Duodenal mucosa (tissue), 2 donors: Measurements from ENCODE around the gene ZNF438.
"Not testable (repeated sequence)": the region's sequence is repeated elsewhere in the genome, so short reads cannot be mapped to it uniquely, and the experiment has no call there.

Source experiments
- H3K27ac ChIP-seq: one replicate; pipeline ENCODE4 v1.7.0; 2013; ENCODE audit warnings: low read depth, low read length
- H3K27me3 ChIP-seq, 2 donors: one replicate each; pipeline ENCODE4 v1.7.0; 2013; ENCODE audit warnings: low read length in 2 of 2, control low read depth in 1 of 2; ENCODE audit not compliant: insufficient read depth in 2 of 2, control insufficient read depth in 1 of 2
- H3K36me3 ChIP-seq, 2 donors: one replicate each; pipeline ENCODE4 v1.7.0; 2013; ENCODE audit warnings: low read length in 2 of 2, control low read depth in 1 of 2; ENCODE audit not compliant: insufficient read depth in 2 of 2, control insufficient read depth in 1 of 2
- H3K4me1 ChIP-seq, 2 donors: one replicate each; pipeline ENCODE4 v1.7.0; 2013; ENCODE audit warnings: low read length in 2 of 2, control low read depth in 1 of 2; ENCODE audit not compliant: insufficient read depth in 2 of 2, control insufficient read depth in 1 of 2
- H3K4me3 ChIP-seq, 2 donors: one replicate each; pipeline ENCODE4 v1.7.0; 2013; ENCODE audit warnings: low read length in 2 of 2, low read depth in 1 of 2
- H3K9ac ChIP-seq, 2 donors: one replicate each; pipeline ENCODE4 v1.7.0; 2013; ENCODE audit warnings: low read length in 2 of 2, low read depth in 1 of 2
- H3K9me3 ChIP-seq, 2 donors: one replicate each; pipeline ENCODE4 v1.7.0; 2013; ENCODE audit warnings: low read length in 2 of 2, control low read depth in 1 of 2; ENCODE audit not compliant: control insufficient read depth in 1 of 2

The ZNF438 gene

DNA sequence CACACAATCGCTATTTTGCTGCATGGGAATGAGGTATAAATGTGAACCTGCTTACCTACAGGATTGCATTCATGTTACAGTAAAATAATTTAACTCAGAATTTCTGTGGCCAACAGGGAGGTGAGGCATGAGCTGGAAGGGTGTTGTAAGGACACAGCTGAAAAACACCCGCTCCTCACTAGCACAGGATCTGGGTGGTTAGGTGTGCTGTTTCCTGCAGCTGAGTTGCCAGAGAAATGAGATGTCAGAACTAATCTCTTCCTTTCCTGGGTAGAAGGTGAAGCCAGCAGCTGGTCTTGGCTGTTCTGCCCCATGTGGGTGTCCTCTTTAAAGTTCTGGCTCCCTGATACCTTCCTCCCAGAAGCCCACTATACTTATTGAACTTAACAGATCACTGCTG lies 39.0 kb upstream of the ZNF438 start:
- no peak overlapping the region for H3K27ac ChIP-seq

DNA sequence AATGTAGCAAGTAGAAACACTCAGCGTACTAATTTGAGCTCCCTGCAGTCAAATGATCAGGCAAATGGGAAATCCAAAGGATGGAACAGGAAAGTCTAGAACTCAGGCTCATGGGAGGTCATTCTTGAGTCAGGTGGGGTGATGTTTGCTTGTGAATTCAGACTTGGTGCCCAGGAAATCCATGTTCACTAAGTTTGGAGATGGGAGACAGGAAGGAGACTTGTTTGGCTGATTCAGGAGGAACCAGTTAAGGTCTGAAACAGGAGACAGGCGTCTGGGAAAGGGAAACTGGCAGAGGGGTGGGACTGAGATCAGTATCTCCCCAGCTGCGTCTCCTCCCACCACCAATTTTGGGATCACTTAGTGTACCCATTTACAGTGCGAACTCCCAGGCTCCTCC lies 38.4 kb upstream of the ZNF438 start:
- no peak overlapping the region for H3K27ac ChIP-seq
- no peak overlapping the region for H3K9ac ChIP-seq
- H3K36me3 ChIP-seq = no peaks in the 10 kb centered on the region
- no peaks in the 10 kb centered on the region for H3K4me1 ChIP-seq
- H3K9me3 ChIP-seq = no peaks in the 10 kb centered on the region
- H3K4me3 ChIP-seq = no peak overlapping the region
- no peaks in the 10 kb centered on the region for H3K27me3 ChIP-seq

More for the DNA sequence above, 39.0 kb upstream of the ZNF438 start:
- Histone ChIP-seq H3K9ac (no peak overlapping the region), H3K9me3 (no peaks in the 10 kb centered on the region), H3K36me3 (no peaks in the 10 kb centered on the region), H3K4me1 (no peaks in the 10 kb centered on the region), H3K4me3 (no peak overlapping the region), H3K27me3 (no peaks in the 10 kb centered on the region)

DNA sequence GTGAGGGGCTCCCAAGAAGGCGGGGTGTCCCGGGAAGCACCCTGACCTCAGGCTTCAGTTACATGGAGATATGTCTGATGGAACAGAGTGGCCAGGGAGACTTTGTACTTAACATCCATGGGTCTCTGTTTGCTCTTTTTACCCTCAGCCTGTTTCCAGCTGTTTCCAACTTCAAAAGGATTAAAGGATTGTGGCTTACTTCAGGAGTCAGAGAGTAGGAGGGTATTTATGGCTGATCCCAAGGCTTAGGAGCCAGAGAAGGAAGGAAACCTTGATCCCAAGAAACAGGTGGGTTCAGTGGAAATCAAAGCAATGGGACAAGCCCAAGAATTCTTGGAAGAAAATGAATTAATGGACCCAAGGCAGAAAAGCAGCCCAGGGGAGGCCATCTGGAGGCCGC lies 37.7 kb upstream of the ZNF438 start:
- Histone ChIP-seq H3K9me3 (no peaks in the 10 kb centered on the region), H3K36me3 (no peaks in the 10 kb centered on the region), H3K4me1 (no peaks in the 10 kb centered on the region), H3K27ac (no peak overlapping the region), H3K9ac (no peak overlapping the region), H3K27me3 (no peaks in the 10 kb centered on the region), H3K4me3 (no peak overlapping the region)

DNA sequence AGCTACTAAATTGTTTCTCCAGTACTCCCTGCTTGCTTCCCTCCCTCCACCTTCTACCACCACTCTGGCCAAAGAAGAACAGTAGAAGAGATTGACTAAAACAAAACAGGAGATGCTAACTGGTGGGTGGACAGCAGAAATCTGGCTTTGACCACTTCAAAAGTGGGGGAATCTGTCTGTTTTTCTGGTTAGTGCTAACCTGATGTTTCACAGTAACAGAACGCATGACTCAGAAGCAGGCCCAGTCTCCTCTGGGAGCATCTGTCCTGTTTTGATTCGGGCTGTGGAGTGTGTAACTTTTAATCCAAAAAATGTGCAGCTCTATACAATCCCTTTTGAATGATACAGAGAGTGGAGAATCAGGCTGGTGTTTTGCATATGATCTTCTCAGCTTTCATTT lies 32.7 kb upstream of the ZNF438 start:
- Histone ChIP-seq H3K36me3 (no peaks in the 10 kb centered on the region), H3K4me3 (no peak overlapping the region), H3K27ac (no peak overlapping the region), H3K4me1 (no peaks in the 10 kb centered on the region), H3K27me3 (no peaks in the 10 kb centered on the region), H3K9me3 (no peaks in the 10 kb centered on the region), H3K9ac (no peak overlapping the region)

DNA sequence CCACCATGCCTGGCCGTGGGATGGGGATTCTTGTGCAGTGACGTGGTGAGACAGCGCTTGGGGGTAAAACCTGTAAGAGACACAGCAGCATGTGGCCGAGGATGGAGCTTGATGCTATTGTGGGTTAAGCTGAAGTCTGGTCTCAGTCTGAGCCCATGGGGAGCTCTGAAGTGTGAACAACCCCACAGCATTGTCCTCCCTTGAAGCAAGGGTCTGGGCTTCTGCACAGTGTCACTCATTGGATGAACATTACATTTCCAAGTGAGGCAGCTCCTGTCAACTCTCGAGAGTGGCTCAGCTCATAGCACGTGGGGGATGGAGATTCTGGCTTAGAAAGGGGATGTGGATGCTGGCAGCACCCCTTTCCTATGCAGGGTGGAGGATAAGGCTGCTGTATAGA lies 32.2 kb upstream of the ZNF438 start:
- Histone ChIP-seq H3K27me3 (no peaks in the 10 kb centered on the region), H3K36me3 (no peaks in the 10 kb centered on the region), H3K9ac (no peak overlapping the region), H3K27ac (no peak overlapping the region), H3K9me3 (no peaks in the 10 kb centered on the region), H3K4me1 (no peaks in the 10 kb centered on the region), H3K4me3 (no peak overlapping the region)

DNA sequence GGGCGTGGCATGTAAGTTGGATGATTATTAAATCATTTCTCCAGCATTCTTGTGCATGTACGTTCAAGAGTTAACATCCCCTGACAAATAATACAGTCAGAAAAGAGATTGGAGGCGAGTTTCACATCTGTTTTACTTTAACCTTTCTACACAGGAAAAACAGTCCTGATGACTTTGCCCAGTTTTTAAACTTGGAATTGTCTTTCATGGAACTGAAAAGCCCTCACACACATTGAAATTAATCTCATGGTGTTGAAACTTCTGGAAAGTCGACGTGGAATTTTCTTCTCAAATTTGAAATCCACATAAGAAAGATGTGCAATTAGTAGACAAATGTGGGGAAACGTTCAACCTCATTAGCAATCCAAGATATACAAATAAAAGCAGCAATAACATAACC lies 31.2 kb upstream of the ZNF438 start:
- no peak overlapping the region for H3K4me3 ChIP-seq
- no peaks in the 10 kb centered on the region for H3K9me3 ChIP-seq
- no peaks in the 10 kb centered on the region for H3K27me3 ChIP-seq
- H3K36me3 ChIP-seq = no peaks in the 10 kb centered on the region
- no peak overlapping the region for H3K27ac ChIP-seq
- H3K4me1 ChIP-seq = no peaks in the 10 kb centered on the region
- no peak overlapping the region for H3K9ac ChIP-seq

DNA sequence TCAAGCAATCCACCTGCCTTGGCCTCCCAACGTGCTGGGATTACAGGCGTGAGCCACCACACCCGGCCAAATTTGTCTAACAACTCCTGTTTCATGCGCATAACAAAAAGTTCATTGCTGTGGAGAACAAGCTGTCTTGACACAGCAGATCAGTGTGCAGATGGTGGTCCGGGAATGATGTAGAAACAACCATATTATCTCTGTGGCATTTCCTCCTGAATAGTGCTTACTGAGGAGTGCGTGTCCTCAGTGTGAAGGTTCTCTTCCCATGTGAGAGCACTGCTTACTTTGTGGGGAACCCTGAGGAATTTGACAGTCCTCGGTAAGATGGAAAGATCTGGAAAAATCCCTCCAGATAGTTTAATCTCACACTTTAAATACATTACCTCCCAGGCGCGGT lies 30.3 kb upstream of the ZNF438 start:
- Histone ChIP-seq H3K36me3 (no peaks in the 10 kb centered on the region), H3K4me1 (no peaks in the 10 kb centered on the region), H3K9me3 (no peaks in the 10 kb centered on the region), H3K9ac (no peak overlapping the region), H3K27me3 (no peaks in the 10 kb centered on the region), H3K4me3 (no peak overlapping the region), H3K27ac (no peak overlapping the region)

DNA sequence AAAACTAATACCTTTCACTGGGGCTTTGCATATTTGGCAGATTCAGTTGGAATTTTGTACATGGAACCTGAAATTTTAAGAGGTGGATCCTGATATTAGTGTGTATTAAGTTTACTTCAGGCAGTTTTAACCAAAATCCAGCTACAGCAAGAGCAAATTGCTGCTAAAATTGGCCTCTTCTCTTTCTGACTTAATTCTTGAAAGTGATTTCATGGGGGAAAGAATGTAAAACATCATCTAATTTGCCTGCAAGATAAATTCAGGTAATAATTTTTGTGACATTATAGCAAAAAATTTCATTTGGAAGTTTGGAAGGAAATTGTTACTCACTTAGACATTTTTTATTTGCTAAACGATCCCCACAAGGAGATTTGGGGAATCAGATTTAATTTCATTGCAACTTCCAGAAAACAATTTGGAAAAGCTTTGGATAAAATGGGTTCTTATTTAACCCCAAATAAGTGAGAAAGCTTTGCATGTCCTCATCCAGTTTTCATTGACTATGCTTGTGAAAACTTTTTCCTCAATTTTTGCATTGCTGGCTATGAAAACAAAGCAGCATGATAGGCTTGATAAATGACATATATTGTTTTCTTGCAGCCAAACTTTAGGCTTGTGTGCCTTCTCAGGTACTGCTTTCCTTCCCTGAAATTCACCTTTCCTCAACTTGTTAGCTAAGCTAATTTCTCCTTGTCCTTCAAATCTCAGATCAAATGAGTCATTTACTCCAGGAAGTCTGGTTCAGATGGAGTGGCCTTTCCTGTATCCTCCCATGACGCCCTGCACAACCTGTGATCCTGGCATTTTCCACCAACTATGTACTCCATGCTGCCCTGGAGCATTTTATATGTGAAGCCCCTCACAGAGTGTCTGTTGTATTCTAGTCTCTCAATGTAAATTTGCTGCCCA lies 27.4 kb upstream of the ZNF438 start:
- no peak overlapping the region for H3K9ac ChIP-seq
- H3K27me3 ChIP-seq = no peaks in the 10 kb centered on the region
- no peaks in the 10 kb centered on the region for H3K4me1 ChIP-seq
- H3K4me3 ChIP-seq = no peak overlapping the region
- no peak overlapping the region for H3K27ac ChIP-seq
- no peaks in the 10 kb centered on the region for H3K9me3 ChIP-seq
- H3K36me3 ChIP-seq = no peaks in the 10 kb centered on the region

DNA sequence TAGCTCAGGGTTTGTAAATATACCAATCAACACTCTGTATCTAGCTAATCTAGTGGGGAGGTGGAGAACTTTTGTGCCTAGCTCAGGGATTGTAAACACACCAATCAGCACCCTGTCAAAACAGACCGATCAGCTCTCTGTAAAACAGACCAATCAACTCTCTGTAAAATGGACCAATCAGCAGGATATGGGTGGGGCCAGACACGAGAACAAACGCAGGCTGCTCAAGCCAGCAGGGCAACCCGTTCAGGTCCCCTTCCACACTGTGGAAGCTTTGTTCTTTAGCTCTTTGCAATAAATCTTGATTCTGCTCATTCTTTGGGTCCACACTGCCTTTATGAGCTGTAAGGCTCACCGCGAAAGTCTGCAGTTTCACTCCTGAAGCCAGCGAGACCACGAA lies 25.0 kb upstream of the ZNF438 start:
- H3K4me3 ChIP-seq, H3K27me3 ChIP-seq, H3K9me3 ChIP-seq, H3K4me1 ChIP-seq, H3K36me3 ChIP-seq, H3K27ac ChIP-seq, H3K9ac ChIP-seq: not testable (repeated sequence)

DNA sequence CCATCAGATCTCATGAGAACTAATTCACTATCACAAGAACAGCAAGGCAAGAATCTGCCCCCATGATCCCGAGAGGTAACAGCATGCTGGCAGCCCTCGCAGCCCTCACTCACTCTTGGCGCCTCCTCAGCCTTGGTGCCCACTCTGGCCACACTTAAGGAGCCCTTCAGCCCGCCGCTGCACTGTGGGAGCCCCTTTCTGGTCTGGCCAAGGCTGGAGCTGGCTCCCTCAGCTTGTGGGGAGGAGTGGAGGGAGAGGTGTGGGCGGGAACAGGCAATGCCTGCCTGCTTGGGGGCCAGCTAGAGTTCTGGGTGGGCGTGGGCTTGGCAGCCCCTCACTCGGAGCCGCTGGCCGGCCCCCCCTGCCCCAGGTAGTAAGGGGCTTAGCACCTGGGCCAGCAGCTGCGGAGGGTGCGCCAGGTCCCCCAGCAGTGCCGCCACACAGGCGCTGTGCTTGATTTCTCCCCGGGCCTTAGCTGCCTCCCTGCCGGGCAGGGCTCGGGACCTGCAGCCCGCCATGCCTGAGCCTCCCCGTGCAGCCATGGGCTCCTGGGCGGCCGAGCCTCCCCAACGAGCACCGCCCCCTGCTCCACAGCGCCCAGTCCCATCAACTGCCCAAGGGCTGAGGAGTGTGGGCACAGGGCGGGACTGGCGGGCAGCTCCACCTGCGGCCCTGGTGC lies 24.0 kb upstream of the ZNF438 start:
- Histone ChIP-seq H3K9ac (no peak overlapping the region), H3K4me3 (no peak overlapping the region), H3K9me3 (no peaks in the 10 kb centered on the region), H3K36me3 (no peaks in the 10 kb centered on the region), H3K27me3 (no peaks in the 10 kb centered on the region), H3K4me1 (no peaks in the 10 kb centered on the region), H3K27ac (no peak overlapping the region)
